GM19395 (cell line): ENCODE results near the gene DPY30.
"Not testable (repeated sequence)": the region's sequence is repeated elsewhere in the genome, so short reads cannot be mapped to it uniquely, and the experiment has no call there.

Experiments
- ATAC-seq: cut with Tn5 transposase; IDR thresholded peaks from one replicate; pipeline ENCODE4 v1.9.1; 2021; ENCODE audit warnings: mild to moderate bottlenecking, moderate library complexity; ENCODE audit not compliant: unreplicated experiment

DPY30 gene

GRCh38 chr2:32039447-32040219, at the start of gene DPY30:
Gene DPY30, minus strand, starts transcription at chr2:32039805. Its CDS starts 349 bp downstream, at chr2:32039456.
- peak; percentile 91 for ATAC-seq

GRCh38 chr2:32074134-32074506, 34.5 kb upstream of the DPY30 start:
- ATAC-seq, result no peak

- no peak for ATAC-seq
These were observed 27.9 kb upstream of the DPY30 start for GRCh38 chr2:32067549-32067948.

GRCh38 chr2:32064713-32065112, 25.1 kb upstream of the DPY30 start:
- ATAC-seq, result no peak

- ATAC-seq, result peak; percentile 16
These were observed 24.5 kb upstream of the DPY30 start for GRCh38 chr2:32064021-32064601.

- peak; percentile 96 for ATAC-seq
These were observed 23.9 kb upstream of the DPY30 start, which contains the start of gene SPAST for GRCh38 chr2:32063310-32064020. Gene SPAST, plus strand, starts transcription at chr2:32063556. Its CDS starts 276 bp downstream, at chr2:32063832.

GRCh38 chr2:32061973-32062861, 22.6 kb upstream of the DPY30 start:
- no peak for ATAC-seq

GRCh38 chr2:32061430-32061829, 21.8 kb upstream of the DPY30 start:
- no peak for ATAC-seq

- no peak for ATAC-seq
These were observed 20.7 kb upstream of the DPY30 start for GRCh38 chr2:32060266-32060665.

- ATAC-seq, result no peak
These were observed 18.5 kb upstream of the DPY30 start for GRCh38 chr2:32058130-32058529.

GRCh38 chr2:32054583-32054982, 15.0 kb upstream of the DPY30 start:
- not testable (repeated sequence) for ATAC-seq

- no peak for ATAC-seq
These were observed 12.3 kb upstream of the DPY30 start for GRCh38 chr2:32051836-32052439.

GRCh38 chr2:32043561-32043960, 4.0 kb upstream of the DPY30 start:
- ATAC-seq, result no peak

- not testable (repeated sequence) for ATAC-seq
These were observed 5.3 kb downstream of the DPY30 start for GRCh38 chr2:32034198-32034887.

- ATAC-seq, result not testable (repeated sequence)
These were observed 20.7 kb downstream of the DPY30 start for GRCh38 chr2:32018789-32019482.

GRCh38 chr2:32012872-32013271, 26.7 kb downstream of the DPY30 start:
- ATAC-seq, result no peak

- ATAC-seq, result no peak
These were observed 28.1 kb downstream of the DPY30 start for GRCh38 chr2:32011485-32011960.

- peak; percentile 71 for ATAC-seq
These were observed 28.7 kb downstream of the DPY30 start, which contains the start of gene MEMO1 for GRCh38 chr2:32010670-32011484. Gene MEMO1, minus strand, starts transcription at chr2:32011008. Its CDS starts 761 bp downstream, at chr2:32010247.
